GM21515 (cell line): Measurements from ENCODE around the gene CYBA.

Experiments used
- ATAC-seq: cut with Tn5 transposase; IDR thresholded peaks from one replicate; pipeline ENCODE4 v1.9.1; 2021; ENCODE audit not compliant: unreplicated experiment

Gene CYBA

DNA sequence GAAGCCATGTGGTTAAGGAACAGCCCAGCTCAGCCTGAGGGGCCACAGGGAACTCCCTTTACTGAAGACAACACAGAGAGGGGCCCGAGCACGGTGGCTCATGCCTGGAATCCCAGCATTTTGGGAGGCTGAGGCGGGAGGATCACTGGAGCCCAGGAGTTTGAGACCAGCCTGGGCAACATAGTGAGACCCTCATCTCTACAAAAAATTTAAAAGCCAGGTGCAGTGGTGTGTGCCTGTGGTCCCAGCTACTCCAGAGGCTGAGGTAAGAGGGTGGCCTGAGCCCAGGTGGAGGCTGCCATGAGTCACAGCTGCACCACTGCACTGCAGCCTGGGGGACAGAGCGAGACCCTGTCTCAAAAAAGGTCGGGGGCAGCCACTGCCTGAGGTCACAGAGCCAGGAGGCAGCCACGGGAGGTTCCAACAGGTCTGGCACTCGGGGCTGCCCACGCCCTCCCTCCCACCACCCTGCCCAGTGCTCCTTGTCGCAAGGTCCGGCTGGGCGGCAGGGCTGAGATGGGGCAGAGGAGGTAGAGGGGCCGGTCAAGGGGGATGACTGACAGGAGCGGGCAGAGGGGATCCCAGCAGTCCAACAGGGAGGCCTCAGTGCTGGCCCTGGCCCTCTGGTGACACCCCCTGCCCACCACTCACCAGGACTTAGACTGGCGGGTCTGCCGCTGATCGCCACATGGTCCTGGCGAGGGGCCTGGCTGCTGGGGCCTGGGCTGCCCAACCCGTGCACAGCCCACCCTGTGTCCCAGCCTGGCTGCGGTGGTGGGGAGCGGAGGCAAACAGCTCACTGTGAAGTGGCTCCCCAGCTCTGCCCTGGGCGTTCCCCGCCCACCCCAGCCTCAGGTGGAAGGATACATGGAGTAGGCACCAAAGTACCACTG lies 3.4 kb downstream of the CYBA start:
- ATAC-seq = no peak

DNA sequence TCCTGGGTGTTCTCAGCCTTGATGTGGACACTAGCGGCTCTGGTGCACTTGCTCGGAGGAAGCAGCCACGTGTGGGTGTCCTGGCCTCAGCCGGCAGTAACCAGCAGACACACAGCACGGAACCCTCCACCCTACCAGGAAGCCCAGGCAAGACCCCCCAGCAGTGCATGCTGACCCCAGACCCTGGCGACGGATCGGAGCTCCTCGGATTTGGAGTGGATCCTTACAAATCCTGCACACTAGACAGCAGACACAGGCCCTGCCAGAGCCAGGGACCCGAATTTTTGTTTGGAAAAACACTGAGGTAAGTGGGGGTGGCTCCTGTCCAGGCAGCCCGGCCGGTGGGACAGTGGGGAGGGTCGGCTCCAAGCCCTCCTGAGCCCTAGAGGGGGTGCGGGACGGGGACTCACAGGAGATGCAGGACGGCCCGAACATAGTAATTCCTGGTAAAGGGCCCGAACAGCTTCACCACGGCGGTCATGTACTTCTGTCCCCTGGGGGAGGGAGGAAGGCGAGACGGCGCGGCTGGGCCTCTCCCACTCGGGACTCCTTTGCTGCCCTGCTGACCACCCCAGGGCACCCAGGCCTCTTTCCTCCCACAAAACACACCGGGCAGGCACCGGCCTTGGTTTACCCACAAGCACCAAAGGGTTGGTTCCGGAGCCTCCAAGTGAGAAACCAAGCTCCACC lies 4.4 kb downstream of the CYBA start:
- ATAC-seq = no peak

DNA sequence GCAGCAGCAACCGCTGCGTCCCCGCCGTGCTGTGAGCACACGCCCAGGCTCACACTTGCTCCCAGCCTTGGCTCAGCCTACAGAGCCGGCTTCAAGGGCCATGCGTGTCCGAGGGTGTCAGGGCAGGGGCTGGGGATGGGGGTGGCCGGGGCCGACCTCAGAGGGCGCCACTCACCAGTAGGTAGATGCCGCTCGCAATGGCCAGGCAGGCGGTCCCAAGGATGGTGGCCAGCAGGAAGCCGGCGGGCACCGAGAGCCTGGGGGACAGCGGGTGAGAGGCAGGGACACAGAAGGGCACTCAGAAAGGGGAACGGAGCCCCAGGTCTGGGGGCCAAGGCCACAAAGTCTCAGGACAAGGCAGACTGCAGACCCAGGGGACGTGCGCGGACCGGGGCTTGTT lies 4.9 kb downstream of the CYBA start:
- ATAC-seq = no peak

DNA sequence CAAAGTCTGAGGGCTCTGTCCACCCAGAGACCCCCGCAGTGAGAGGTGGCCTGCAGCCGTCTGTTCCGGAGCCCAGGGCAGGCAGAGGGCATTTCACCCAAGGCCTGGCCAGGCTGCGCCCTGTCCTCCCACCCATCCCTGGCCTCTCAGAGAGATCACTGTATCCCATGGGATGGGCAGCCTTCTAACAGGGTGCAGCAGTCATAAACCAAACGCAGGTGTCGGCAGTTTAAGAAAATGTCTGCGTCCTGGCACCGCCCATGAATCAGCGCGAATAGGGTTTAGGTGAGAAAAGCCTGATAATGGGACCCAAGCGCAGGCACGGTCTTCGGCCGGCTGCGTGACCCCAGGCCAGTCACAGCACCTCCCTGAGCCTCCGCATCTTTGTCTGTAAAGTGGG lies 5.4 kb downstream of the CYBA start:
- ATAC-seq = no peak

DNA sequence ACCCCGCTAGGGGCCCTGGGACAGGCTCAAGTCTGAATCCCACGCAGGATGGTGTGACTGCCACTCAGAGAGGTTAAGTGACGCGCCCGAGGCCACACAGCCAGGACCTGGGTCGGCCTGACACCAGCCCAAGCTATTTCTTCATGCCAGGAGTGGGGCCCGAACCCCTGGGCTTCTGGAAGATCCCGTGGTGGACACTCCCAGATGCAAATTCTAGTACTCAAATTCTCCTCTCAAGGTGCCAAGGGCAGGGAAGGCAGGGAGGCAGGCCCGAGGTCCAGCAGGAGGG lies 7.3 kb downstream of the CYBA start:
- ATAC-seq = no peak

DNA sequence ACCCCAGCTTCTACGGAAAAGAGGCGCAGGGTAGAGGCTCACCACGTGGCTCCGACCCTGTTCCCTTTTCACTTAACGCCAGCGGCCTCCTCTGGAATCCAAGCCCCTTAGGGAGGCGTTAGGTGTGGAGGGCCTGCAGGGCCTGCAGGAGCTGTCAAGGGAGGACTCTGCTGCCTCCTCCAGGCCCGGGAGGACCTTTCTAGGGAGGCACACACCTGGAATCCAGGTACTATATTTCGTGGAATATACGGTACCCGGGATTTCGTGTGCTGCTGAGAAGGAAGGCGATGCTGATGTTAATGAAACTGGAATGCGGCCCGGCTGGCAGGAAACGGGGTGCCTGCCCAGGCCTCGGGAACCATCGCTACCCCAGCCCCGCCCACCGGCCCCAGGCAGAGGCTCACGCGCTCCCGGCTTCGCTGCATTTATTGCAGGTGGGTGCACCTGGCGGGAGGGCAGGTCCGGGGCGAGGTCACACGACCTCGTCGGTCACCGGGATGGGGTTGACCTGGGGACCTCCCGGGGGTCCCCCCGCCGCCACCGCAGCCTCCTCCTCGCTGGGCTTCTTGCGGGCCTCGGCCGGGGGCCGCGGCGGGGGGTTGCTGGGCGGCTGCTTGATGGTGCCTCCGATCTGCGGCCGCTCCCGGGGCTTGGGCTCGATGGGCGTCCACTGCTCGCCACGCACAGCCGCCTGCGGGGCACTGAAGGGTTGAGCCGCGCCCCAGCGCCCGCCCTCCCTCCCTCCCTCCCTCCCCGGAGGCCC lies 7.8 kb downstream of the CYBA start:
- no peak for ATAC-seq

DNA sequence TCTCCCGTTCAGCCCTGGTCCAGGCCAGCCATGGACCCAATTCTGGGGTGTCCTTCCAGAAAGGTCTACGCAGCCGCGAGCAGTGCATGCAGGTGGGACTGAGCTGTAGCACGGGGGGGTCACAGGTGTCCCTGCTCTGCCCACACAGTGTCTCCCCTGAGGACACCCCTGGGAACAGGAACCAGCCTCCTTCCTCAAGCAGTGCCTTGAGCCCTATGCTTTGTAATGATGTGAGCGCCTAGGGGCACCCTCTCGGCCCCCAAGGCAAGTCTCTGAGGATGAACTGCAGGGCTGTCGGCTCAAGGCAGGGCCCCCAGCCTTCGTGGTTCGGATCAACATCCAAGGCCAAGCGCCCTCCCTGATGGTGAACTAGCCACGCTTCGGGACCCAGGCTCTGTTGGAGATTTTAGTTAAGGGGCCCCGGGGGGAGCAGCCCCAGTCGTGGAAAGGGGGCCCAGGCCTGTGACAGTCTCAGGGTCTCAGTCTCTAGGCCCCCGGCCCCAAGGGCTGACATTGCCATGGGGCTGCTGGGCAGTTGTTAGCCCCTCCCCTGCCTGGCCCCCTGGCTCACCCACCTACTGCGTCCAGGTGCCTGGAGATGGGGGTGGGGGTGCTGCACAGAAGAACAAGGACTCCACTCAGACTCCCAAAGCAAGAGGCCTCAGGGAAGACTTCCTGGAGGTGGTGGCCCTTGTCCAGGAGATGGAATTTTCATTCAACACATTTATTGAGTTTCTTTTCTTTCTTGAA lies 10.2 kb downstream of the CYBA start:
- ATAC-seq = no peak

DNA sequence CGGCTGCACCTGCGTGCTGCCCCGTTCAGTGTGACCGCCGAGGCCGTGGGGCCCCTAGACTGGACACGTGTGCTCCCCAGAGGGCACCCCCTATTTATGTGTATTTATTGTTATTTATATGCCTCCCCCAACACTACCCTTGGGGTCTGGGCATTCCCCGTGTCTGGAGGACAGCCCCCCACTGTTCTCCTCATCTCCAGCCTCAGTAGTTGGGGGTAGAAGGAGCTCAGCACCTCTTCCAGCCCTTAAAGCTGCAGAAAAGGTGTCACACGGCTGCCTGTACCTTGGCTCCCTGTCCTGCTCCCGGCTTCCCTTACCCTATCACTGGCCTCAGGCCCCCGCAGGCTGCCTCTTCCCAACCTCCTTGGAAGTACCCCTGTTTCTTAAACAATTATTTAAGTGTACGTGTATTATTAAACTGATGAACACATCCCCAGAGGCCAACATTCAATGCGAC lies 10.8 kb downstream of the CYBA start:
- no peak for ATAC-seq

DNA sequence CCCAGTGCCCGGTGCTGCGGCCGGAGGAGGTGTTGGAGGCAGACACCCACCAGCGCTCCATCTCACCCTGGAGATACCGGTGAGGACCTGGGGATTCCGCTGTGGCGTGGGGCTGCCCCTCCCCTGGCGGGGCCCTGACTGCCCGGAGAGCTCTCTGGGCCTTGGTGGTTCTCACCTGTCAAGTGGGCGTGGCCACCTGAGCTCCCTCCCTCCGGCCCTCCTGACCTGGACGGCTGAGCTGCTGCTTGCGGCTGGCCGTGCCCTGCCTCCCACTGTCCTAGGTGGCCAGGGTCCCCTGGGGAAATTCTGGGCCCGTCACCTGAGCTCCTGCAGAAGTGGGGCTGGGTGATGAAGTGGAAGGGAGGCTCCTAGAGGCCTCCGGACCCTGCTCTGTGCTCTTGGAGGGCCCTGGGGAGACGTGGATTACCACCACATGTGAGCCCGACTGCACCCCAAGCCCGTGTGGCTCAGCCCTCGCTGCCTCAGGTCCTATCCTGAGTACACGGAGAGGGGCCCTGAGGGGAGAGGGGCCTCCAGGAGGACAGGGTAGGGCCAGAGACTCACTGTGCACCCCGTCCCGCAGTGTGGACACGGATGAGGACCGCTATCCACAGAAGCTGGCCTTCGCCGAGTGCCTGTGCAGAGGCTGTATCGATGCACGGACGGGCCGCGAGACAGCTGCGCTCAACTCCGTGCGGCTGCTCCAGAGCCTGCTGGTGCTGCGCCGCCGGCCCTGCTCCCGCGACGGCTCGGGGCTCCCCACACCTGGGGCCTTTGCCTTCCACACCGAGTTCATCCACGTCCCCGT lies 11.4 kb downstream of the CYBA start:
- ATAC-seq = no peak

DNA sequence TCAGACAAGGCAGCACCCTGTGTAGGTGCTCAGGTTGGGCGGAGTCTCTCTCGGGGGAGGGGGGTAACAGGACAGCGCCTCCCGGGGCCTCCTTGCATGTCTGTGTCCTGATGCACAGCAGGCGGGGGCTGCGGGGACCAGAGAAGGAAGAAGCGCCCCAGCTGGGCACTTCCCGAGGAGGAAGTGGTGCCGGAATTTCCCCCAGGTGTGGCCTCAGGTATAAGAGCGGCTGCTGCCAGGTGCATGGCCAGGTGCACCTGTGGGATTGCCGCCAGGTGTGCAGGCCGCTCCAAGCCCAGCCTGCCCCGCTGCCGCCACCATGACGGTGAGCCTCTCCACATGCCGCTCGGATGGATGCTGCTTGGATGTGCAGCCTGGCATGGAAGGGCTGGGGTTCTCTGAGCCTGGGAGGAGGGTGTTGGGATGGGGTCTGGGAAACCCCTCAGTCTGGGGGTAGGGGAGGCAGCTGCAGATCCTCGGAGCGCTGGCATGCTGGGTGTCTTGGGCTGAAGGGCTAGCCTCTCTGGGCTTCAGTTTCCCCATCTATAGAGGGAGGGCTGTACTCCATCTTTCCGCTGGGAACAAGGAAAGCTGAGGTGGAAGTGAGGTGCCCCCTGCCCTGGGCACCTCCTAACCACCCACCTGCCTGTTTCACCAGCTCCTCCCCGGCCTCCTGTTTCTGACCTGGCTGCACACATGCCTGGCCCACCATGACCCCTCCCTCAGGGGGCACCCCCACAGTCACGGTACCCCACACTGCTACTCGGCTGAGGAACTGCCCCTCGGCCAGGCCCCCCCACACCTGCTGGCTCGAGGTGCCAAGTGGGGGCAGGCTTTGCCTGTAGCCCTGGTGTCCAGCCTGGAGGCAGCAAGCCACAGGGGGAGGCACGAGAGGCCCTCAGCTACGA lies 12.3 kb downstream of the CYBA start, which contains the start of gene IL17C:
Gene IL17C (plus strand): TSS at position 250 of the 908 bp plus-strand sequence. CDS start 70 bp downstream, at position 320.
- ATAC-seq = no peak

DNA sequence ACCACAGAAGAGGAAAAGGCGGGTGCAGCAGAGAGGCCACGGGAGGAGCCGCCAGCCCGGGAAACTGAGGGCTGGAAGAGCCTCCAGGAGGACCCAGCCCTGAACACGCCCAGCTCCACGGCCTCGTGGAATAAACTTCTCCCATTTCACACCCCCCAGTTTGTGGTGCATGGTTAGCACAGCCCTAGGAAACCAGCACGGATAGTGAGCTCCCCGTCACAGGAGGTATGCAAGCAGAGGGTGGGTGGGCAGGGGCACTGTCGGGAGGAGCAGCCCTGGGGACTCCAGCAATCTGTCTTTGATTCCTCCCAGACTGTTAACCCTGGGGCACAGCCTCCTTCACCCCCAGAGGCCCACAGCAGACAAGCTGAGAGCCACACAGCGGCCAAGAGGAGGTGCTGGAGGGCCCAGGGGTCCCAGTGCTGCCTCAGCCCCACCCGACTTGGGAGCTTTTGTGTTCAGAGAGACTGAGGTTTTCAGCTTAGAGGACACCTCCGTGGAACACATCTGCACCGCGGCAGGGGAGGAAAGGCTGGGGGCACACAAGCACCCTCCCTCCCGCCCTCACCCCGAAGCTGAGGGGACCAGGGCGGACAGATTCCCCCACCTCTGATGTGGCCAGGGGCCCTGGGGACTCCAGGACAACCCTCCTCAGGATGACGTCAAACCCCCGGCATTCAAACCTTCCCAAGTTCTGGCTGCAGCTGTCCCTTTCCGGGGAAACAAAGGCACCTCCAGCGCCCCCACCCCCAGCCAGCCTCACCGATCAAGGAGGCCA lies 14.2 kb downstream of the CYBA start:
- no peak for ATAC-seq

DNA sequence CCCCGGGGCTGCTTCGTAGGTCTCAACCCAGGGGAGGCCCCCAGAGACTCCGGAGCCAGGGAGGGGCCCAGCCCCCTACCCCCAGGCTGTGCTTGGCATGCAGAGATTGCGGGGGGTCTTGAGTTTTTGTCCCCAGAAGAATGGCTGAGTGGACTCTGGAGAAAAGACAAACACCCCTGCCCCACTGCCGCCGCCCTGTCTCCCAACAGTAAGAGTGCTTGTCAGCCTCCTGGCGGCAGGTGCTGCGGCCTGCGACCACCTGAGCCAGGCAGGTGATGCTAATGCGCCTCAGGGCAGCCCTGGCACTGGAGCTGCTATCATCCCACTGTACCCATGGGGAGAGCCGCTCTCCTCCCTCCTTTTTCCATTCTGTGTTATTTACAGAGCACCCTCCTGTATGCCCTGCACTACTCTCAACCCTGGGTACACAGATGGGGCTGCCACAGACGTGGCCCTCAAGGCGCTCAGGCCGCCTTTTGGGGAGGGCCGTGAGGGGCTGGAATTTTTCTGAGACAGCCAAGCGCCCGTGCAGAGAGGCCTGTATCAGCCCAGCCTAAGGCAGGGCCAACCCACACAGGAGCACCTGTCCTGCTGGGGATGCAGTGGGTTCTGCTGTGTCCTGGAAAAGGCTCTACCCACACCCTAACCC lies 15.1 kb downstream of the CYBA start:
- ATAC-seq = no peak

DNA sequence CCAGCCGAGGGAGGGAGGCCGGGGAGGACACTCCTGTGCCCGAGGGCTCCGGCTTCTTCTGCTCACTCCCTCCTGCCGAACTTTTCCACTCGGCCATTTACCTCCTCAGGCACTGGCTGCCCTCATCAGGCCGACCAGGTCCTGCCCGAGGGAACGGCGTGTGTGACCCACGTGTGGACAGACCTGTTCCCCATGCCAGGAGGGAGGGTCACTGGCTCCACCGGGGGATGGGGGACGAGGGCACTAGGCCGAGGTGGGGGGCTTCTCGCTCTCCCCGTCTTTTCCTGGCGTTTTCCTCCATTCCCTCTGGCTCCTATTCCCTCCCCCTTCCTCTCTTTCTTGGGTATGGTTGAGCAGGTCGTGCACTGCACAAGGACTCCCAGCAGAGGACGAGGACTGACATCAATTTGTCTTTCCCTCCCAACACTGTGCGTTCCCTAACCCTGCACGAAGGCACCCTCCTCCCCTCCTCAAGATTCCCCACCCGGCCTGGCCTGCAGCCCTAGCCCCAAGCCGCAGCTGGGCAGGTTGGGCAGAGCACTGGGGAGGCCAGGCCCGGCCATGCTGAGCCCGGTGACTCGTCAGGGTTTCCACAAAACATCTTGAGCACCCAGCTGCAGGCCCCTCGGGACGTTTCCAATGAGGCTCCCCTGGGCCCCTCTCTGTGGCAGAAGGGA lies 15.7 kb downstream of the CYBA start:
- ATAC-seq = no peak

DNA sequence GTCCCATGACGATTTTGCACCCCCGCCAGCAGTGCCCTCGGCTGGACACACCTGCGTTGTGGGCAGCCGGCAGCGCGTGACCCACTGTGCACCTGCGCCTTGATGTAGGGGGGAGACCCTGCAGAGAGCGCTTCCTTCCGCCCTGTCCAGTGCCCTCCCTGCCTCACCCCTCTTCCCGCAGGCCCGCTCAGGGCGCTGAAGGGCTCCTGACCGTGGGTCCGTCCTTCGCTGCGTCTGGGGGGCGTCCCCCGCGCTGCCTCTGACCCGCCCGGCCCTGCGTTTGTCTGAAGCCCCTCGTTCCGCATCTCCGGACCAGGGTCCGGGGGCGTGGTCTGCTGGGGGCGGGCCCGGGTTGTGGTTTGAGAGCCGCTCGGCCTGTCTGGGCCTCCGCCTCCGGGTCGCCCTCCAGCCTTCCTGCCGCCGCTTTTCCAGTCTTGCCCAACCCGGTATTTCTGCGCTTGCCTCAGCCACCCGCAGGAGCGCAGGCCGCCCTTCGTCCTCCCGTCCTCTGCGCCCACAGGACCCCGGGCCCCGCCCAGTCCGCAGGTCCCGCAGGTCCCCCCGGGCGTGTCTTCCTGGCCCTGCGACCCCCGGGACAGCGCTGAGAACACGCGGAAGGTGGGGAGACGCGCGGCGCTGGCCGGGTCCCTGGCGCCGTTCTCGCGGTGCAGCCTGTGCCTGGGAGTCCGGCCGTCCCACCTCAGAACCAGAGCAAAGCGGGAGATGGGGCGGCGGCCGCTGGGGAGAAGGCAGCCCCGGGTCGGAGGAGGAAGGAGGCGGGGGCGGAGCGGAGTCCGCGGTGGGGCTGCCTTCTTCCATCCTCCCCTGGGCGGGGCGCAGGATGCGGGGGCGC lies 16.5 kb downstream of the CYBA start:
- peak; percentile 37 for ATAC-seq

DNA sequence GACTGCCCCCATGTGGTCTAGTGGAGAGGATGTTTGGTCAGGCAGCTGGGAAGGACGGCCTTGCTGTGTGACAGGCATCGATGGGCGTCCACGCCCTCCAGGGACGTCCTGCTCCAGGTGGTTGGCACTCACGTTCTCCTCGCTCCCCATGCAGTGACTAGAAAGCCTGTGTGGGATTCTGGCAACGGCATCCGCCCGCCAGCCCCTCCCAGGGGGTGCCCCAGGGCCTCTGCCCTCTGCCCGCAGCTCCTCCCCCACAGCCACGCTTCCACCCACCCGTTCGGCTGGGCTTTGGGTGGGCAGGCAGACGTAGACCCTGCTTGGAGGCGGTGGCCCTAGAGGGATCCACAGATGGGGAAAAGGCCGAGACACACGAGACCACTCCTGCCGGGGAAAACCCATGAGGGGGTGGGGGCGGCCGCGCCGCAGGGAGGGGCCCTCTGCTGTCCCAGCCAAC lies 17.1 kb downstream of the CYBA start:
- ATAC-seq = peak; percentile 30

DNA sequence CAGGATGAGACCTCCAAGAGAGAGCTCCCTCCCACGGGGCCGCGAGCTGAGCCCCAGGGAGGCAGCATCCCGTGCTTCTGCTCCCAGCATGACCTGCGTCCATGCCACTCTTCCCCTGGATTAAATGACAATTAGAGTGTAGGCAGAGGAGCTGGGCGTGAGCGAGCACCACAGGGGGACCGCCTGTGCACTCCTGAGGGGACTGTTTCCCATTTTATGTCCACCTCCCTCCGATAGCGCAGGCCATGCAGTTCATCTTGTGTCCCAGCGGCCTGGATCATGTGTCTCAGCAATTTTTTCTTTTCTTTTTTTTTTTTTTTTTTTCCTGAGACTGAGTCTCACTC lies 18.3 kb downstream of the CYBA start:
- no peak for ATAC-seq
